Smooth muscle cell (in vitro differentiated cells): ENCODE measurements around the gene PARP11. TPM values are rescaled to one million over a fixed set of nuclear protein-coding genes. Genes with fewer than 3 reads are reported as not detected.

Experiments
- DNase-seq: peaks from one replicate; lab custom pipeline; 2025; ENCODE audit not compliant: unreplicated experiment; lab: John Stamatoyannopoulos, UW
- H2AFZ ChIP-seq: fragments of 200-600 bp; sonication (generic); 2 replicates; pipeline ENCODE4 v1.6.0; 2016; ENCODE audit warnings: antibody characterized with exemption, low read depth, mild to moderate bottlenecking
- H3F3A ChIP-seq: fragments of 200-600 bp; sonication (generic); 2 replicates; pipeline ENCODE4 v1.6.0; 2017; ENCODE audit warnings: antibody characterized with exemption, low read depth
- H3K27ac ChIP-seq: fragments of 200-600 bp; sonication (generic); 2 replicates; pipeline ENCODE4 v1.5.1; 2016; ENCODE audit warnings: low read depth, mild to moderate bottlenecking
- H3K27me3 ChIP-seq: fragments of 200-600 bp; sonication (generic); 2 replicates; pipeline ENCODE4 v1.6.1; 2016; ENCODE audit warnings: low read depth, mild to moderate bottlenecking
- H3K36me3 ChIP-seq: fragments of 200-600 bp; sonication (generic); 2 replicates; pipeline ENCODE4 v1.5.1; 2016; ENCODE audit warnings: low read depth
- H3K4me1 ChIP-seq: fragments of 200-600 bp; sonication (generic); 2 replicates; pipeline ENCODE4 v1.5.1; 2016; ENCODE audit warnings: low read depth
- H3K4me2 ChIP-seq: fragments of 200-600 bp; sonication (generic); 2 replicates; pipeline ENCODE4 v1.6.0; 2016; ENCODE audit warnings: mild to moderate bottlenecking
- H3K4me3 ChIP-seq: fragments of 200-600 bp; sonication (generic); 2 replicates; pipeline ENCODE4 v1.5.1; 2016; ENCODE audit warnings: mild to moderate bottlenecking
- H3K79me2 ChIP-seq: fragments of 200-600 bp; sonication (generic); 2 replicates; pipeline ENCODE4 v1.6.0; 2016; ENCODE audit warnings: low read depth, mild to moderate bottlenecking
- H3K9ac ChIP-seq: fragments of 200-600 bp; sonication (generic); 2 replicates; pipeline ENCODE4 v1.6.0; 2016; ENCODE audit warnings: low read depth
- H3K9me3 ChIP-seq: fragments of 200-600 bp; sonication (generic); replicated peaks from 2 replicates; pipeline ENCODE4 v1.5.1; 2016; ENCODE audit warnings: low read depth
- H4K20me1 ChIP-seq: fragments of 200-600 bp; sonication (generic); 2 replicates; pipeline ENCODE4 v1.6.0; 2016; ENCODE audit warnings: low read depth
- CTCF ChIP-seq: fragments of 200-600 bp; sonication (generic); IDR thresholded peaks from 2 replicates; pipeline ENCODE4 v1.5.1; 2017; ENCODE audit warnings: borderline replicate concordance, mild to moderate bottlenecking, antibody characterized with exemption; ENCODE audit not compliant: insufficient read depth, poor library complexity, severe bottlenecking
- WGBS: methylation state at CpG from one replicate; pipeline ENCODE4 v1.1.7; 2016; ENCODE audit warnings: low lambda C conversion rate; 5-methylcytosine and 5-hydroxymethylcytosine counted together
- polyA plus RNA-seq: library from polyadenylated mRNA; unstranded; fragments of >200 nt; fragmentation: Nextera tagmentation; extraction: Ambion mirVana; gene quantifications from 2 replicates; pipeline ENCODE4 v1.2.1, GENCODE V29; 2016
- total RNA-seq: library from RNA; depleted of rRNA; stranded (reverse); fragments of >200 nt; gene quantifications from 2 replicates; pipeline ENCODE4 v1.2.3, GENCODE V29; 2014

Gene PARP11
- total and polyA plus RNA-seq, 2 experiments from 2014 or later, result 6.1 to 9.6 TPM

DNA sequence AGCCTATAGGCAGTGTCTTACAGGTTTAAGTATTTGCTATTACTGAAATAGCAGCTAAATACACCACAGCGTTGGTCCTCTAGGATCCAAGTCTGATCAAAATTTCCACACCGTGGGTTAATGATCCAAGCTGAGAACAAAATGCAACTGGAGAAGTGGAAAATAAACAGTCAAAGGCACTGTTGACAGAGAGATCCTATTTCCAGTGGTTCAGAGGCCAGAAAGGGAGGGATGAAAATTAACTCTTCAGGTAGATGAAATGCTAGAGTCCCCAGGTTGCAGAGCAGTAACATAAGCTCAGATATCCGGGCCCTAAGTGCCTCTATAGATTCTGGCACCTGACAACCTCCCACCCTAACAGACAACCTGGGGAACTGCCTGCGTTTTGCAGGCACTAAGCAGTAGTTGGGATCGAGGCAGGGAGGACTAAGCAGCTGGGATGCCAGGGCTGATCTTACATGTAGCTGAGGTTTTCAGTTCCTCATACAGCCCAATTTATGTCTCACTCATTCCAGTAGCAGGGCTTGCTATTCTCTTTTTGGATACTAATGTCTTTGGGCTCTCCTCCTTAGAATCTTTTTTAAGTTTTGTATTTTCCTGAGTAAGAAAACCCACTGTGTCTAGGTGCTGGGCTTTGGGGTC lies 77.6 kb downstream of the PARP11 start:
- Histone ChIP-seq H3F3A (no peaks in the 10 kb centered on the region), H4K20me1 (no peaks in the 10 kb centered on the region), H3K27me3 (no peaks in the 10 kb centered on the region), H3K27ac (no peak overlapping the region), H3K79me2 (no peaks in the 10 kb centered on the region), H3K9me3 (no peaks in the 10 kb centered on the region), H3K36me3 (no peaks in the 10 kb centered on the region), H3K4me1 (no peaks in the 10 kb centered on the region), H2AFZ (no peak overlapping the region), H3K4me3 (no peak overlapping the region), H3K4me2 (no peak overlapping the region), H3K9ac (no peak overlapping the region)
- WGBS, result 88% methylated on average over 5 of the region's 5 CpGs
- no peak for TF ChIP-seq CTCF
- no peak for DNase-seq

- no peaks in the 10 kb centered on the region for H3F3A ChIP-seq
- H4K20me1 ChIP-seq, result no peaks in the 10 kb centered on the region
- no peaks in the 10 kb centered on the region for H3K79me2 ChIP-seq
- H2AFZ ChIP-seq, result no peak overlapping the region
- H3K4me3 ChIP-seq, result no peak overlapping the region
- no peak for DNase-seq
- H3K36me3 ChIP-seq, result no peaks in the 10 kb centered on the region
- H3K4me1 ChIP-seq, result no peaks in the 10 kb centered on the region
- H3K27ac ChIP-seq, result no peak overlapping the region
- 36% methylated on average over 2 of the region's 2 CpGs for WGBS
- no peak overlapping the region for H3K9ac ChIP-seq
- no peak for TF ChIP-seq CTCF
- H3K9me3 ChIP-seq, result no peaks in the 10 kb centered on the region
- H3K4me2 ChIP-seq, result no peak overlapping the region
- H3K27me3 ChIP-seq, result no peaks in the 10 kb centered on the region
These were observed 78.1 kb downstream of the PARP11 start for GRCh38 chr12:3795066-3795465.

DNA sequence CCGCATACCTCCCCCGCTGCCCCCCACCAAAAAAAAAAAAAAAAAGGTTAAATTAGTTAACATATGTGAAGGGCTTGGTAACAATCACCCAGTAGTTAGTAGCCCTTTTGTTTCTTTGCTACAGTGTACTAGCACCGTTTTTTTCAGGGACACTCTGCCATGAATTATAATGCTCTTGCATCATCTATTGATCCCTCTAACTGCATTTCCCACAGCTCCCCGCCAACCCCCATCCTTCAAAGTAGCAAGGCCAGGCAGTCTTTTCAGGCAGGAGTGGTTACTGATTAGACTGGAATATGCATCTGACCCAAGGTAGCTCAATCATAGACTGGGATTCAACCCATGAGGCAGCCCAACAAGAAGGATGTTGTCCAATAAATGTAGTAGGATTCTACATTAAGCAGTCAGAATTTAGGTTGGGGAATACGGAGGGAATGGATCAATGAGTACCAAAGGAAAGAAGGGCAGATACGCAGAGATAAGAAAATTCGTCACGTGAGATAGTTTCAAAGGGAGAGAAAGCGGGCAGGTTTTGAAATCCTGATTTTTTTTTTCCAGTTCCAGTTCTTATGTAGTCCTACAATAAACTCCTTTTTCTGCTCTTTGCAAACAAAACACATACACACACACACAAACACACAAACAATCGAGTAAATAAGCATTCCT lies 80.4 kb downstream of the PARP11 start:
- WGBS, result 86% methylated on average over 10 of the region's 10 CpGs
- TF ChIP-seq CTCF, result no peak
- H3K4me2 ChIP-seq, result no peak overlapping the region

More for the DNA sequence above, 80.4 kb downstream of the PARP11 start:
- no peaks in the 10 kb centered on the region for H3K27me3 ChIP-seq
- H2AFZ ChIP-seq, result no peak overlapping the region
- no peak overlapping the region for H3K9ac ChIP-seq
- H3F3A ChIP-seq, result no peaks in the 10 kb centered on the region
- H3K36me3 ChIP-seq, result no peaks in the 10 kb centered on the region
- H4K20me1 ChIP-seq, result no peaks in the 10 kb centered on the region
- H3K4me3 ChIP-seq, result no peak overlapping the region
- no peaks in the 10 kb centered on the region for H3K4me1 ChIP-seq
- H3K9me3 ChIP-seq, result no peaks in the 10 kb centered on the region
- no peak overlapping the region for H3K27ac ChIP-seq
- no peaks in the 10 kb centered on the region for H3K79me2 ChIP-seq
- DNase-seq, result no peak
